Loucy (cell line): ENCODE results near the gene JAZF1.

Experiments used
- H2AFZ ChIP-seq: fragments of 200-600 bp; sonication (generic); 2 replicates; pipeline ENCODE4 v1.6.0; 2016; ENCODE audit warnings: antibody characterized with exemption, mild to moderate bottlenecking, low read length, moderate library complexity
- H3F3A ChIP-seq: fragments of 200-600 bp; 2 replicates; pipeline ENCODE4 v1.6.0; 2016; ENCODE audit warnings: antibody characterized with exemption, low read depth, mild to moderate bottlenecking
- H3K27me3 ChIP-seq: fragments of 200-600 bp; sonication (generic); 2 replicates; pipeline ENCODE4 v1.6.1; 2014; ENCODE audit warnings: low read length, mild to moderate bottlenecking; ENCODE audit not compliant: insufficient read depth, poor library complexity, severe bottlenecking
- H3K36me3 ChIP-seq: fragments of 200-600 bp; sonication (generic); 2 replicates; pipeline ENCODE4 v1.6.1; 2016; ENCODE audit warnings: low read length; ENCODE audit not compliant: insufficient read depth
- H3K4me1 ChIP-seq: fragments of 200-600 bp; sonication (generic); 2 replicates; pipeline ENCODE4 v1.5.1; 2014; ENCODE audit warnings: low read length, mild to moderate bottlenecking; ENCODE audit not compliant: insufficient read depth, poor library complexity, severe bottlenecking
- H3K4me2 ChIP-seq: fragments of 200-600 bp; sonication (generic); 2 replicates; pipeline ENCODE4 v1.6.0; 2014; ENCODE audit warnings: antibody characterized with exemption, low read length, low read depth, mild to moderate bottlenecking; ENCODE audit not compliant: poor library complexity, severe bottlenecking
- H3K4me3 ChIP-seq: fragments of 200-600 bp; sonication (generic); 2 replicates; pipeline ENCODE4 v1.5.1; 2014; ENCODE audit warnings: low read length, mild to moderate bottlenecking, mixed read lengths; ENCODE audit not compliant: poor library complexity, severe bottlenecking
- H3K79me2 ChIP-seq: fragments of 200-600 bp; sonication (generic); 2 replicates; pipeline ENCODE4 v1.6.1; 2014; ENCODE audit warnings: low read length; ENCODE audit not compliant: insufficient read depth
- H3K9ac ChIP-seq: fragments of 200-600 bp; sonication (generic); 2 replicates; pipeline ENCODE4 v1.6.0; 2014; ENCODE audit warnings: mild to moderate bottlenecking, low read depth, low read length, moderate library complexity; ENCODE audit not compliant: poor library complexity, severe bottlenecking
- H3K9me2 ChIP-seq: fragments of 200-600 bp; sonication (generic); replicated peaks from 2 replicates; pipeline ENCODE4 v1.6.1; 2016; ENCODE audit warnings: low read depth, low read length, mixed read lengths
- H3K9me3 ChIP-seq: fragments of 200-600 bp; sonication (generic); 2 replicates; pipeline ENCODE4 v1.6.1; 2014; ENCODE audit warnings: mild to moderate bottlenecking, antibody characterized with exemption, low read length, low read depth; ENCODE audit not compliant: insufficient read depth
- H4K20me1 ChIP-seq: fragments of 200-600 bp; sonication (generic); 2 replicates; pipeline ENCODE4 v1.6.0; 2014; ENCODE audit warnings: antibody characterized with exemption, low read length, mild to moderate bottlenecking; ENCODE audit not compliant: insufficient read depth, poor library complexity, severe bottlenecking
- EZH2phosphoT487 ChIP-seq: fragments of 200-600 bp; IDR thresholded peaks from 2 replicates; pipeline ENCODE4 v1.6.1; 2018; ENCODE audit warnings: antibody characterized with exemption, mild to moderate bottlenecking, moderate library complexity, borderline replicate concordance
- TF ChIP-seq, protein P1 (sequence below): fragments of 200-600 bp; sonication (generic); conservative IDR thresholded peaks from 2 replicates; pipeline ENCODE4 v1.5.1; 2014; ENCODE audit warnings: mild to moderate bottlenecking, antibody characterized with exemption, low read length

JAZF1 gene

GRCh38 chr7:28142650-28143049, 37.9 kb downstream of the JAZF1 start:
- H3K9me3 ChIP-seq, result no peaks in the 10 kb centered on the region
- H3K36me3 ChIP-seq, result no peaks in the 10 kb centered on the region
- no peaks in the 10 kb centered on the region for H3K27me3 ChIP-seq
- no peaks in the 10 kb centered on the region for H4K20me1 ChIP-seq
- TF ChIP-seq, protein P1, sequence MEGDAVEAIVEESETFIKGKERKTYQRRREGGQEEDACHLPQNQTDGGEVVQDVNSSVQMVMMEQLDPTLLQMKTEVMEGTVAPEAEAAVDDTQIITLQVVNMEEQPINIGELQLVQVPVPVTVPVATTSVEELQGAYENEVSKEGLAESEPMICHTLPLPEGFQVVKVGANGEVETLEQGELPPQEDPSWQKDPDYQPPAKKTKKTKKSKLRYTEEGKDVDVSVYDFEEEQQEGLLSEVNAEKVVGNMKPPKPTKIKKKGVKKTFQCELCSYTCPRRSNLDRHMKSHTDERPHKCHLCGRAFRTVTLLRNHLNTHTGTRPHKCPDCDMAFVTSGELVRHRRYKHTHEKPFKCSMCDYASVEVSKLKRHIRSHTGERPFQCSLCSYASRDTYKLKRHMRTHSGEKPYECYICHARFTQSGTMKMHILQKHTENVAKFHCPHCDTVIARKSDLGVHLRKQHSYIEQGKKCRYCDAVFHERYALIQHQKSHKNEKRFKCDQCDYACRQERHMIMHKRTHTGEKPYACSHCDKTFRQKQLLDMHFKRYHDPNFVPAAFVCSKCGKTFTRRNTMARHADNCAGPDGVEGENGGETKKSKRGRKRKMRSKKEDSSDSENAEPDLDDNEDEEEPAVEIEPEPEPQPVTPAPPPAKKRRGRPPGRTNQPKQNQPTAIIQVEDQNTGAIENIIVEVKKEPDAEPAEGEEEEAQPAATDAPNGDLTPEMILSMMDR, result peak; percentile 50; the same call in 1 of the 2 replicates
- TF ChIP-seq EZH2phosphoT487, result no peak
- no peaks in the 10 kb centered on the region for H3K79me2 ChIP-seq
- no peak overlapping the region for H2AFZ ChIP-seq
- no peak overlapping the region for H3K4me2 ChIP-seq
- H3K9ac ChIP-seq, result no peak overlapping the region
- H3F3A ChIP-seq, result no peaks in the 10 kb centered on the region
- H3K4me3 ChIP-seq, result no peak overlapping the region
- no peaks in the 10 kb centered on the region for H3K4me1 ChIP-seq
- no peaks in the 10 kb centered on the region for H3K9me2 ChIP-seq

GRCh38 chr7:28140979-28141378, 39.6 kb downstream of the JAZF1 start:
- Histone ChIP-seq H3K9ac (no peak overlapping the region), H3K4me2 (no peak overlapping the region), H3K27me3 (no peaks in the 10 kb centered on the region), H3K4me1 (peaks cover 7% of the 10 kb centered on the region), H3K4me3 (no peak overlapping the region), H3K9me3 (no peaks in the 10 kb centered on the region), H3K79me2 (no peaks in the 10 kb centered on the region), H3K36me3 (no peaks in the 10 kb centered on the region), H2AFZ (no peak overlapping the region), H3F3A (no peaks in the 10 kb centered on the region), H4K20me1 (no peaks in the 10 kb centered on the region), H3K9me2 (no peaks in the 10 kb centered on the region)
- no peak for TF ChIP-seq EZH2phosphoT487
- TF ChIP-seq, protein P1, result no peak

DNA sequence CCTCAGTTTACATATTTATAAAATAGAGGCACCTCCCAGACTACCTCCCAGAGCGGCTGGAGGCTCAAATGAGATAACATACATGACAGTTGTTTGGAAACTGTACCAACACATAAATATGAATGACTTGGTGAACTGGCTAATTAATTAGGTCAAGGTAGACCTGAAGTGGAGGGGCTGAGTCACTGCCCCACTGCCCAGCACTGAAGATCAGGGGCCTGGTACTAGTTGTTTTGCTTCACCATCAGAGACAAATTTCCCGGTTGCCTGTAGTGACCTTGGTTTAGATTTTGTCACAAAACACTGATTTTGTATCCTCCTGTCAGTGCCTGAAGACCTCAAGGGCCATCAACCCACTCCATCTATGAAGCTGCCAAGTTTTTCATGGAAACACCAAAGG, 41.8 kb downstream of the JAZF1 start:
- Histone ChIP-seq H3F3A (no peaks in the 10 kb centered on the region), H3K9me2 (no peaks in the 10 kb centered on the region), H3K4me1 (peaks cover 19% of the 10 kb centered on the region), H2AFZ (no peak overlapping the region), H3K9ac (no peak overlapping the region), H4K20me1 (no peaks in the 10 kb centered on the region), H3K27me3 (no peaks in the 10 kb centered on the region), H3K9me3 (no peaks in the 10 kb centered on the region), H3K4me3 (no peak overlapping the region), H3K79me2 (no peaks in the 10 kb centered on the region), H3K36me3 (no peaks in the 10 kb centered on the region), H3K4me2 (no peak overlapping the region)
- TF ChIP-seq, protein P1, result no peak
- TF ChIP-seq EZH2phosphoT487, result no peak
